IMR-90 (cell line): Measurements from ENCODE around the gene RPS6KA2. TPM values are rescaled to one million over a fixed set of nuclear protein-coding genes. Genes with fewer than 3 reads are reported as not detected.
"Not testable (repeated sequence)": the region's sequence is repeated elsewhere in the genome, so short reads cannot be mapped to it uniquely, and the experiment has no call there.

Experiments used
- ATAC-seq: fragments of 200-7000 bp; cut with Tn5 transposase; 2 replicates; pipeline ENCODE4 v1.9.1; 2020; ENCODE audit warnings: low read depth, mild to moderate bottlenecking, moderate library complexity
- BruUV-seq: library from RNA; stranded (reverse); fragments of 400-500 nt; replicated peaks from 2 replicates; lab custom pipeline; 2021; lab: Mats Ljungman, UMichigan
- CTCF ChIA-PET: fragments of 300-600 bp; formaldehyde crosslinking; extraction: SDS; loops from one replicate; lab custom pipeline; 2021; ENCODE audit warnings: antibody characterized with exemption; lab: Yijun Ruan, JAX
- POLR2A ChIA-PET: fragments of 300-600 bp; sonication (Branson Sonifier 250); formaldehyde crosslinking; loops from one replicate; lab custom pipeline; 2022; ENCODE audit warnings: antibody characterized with exemption; ENCODE audit not compliant: unreplicated experiment; lab: Charles Lee
- DNase-seq: peaks from one replicate; pipeline ENCODE4 v3.0.0; 2013
- H2AFZ ChIP-seq: replicated peaks from 2 replicates; pipeline ENCODE3; 2013; ENCODE audit warnings: low read length, mild to moderate bottlenecking; ENCODE audit not compliant: poor library complexity
- H2AK5ac ChIP-seq: 2 replicates; pipeline ENCODE4 v1.6.1; 2013; ENCODE audit warnings: low read depth, low read length, inconsistent platforms
- H2AK9ac ChIP-seq: replicated peaks from 2 replicates; pipeline ENCODE3; 2013; ENCODE audit warnings: mild to moderate bottlenecking, low read depth, low read length, moderate library complexity; ENCODE audit not compliant: poor library complexity
- H2BK120ac ChIP-seq: 2 replicates; pipeline ENCODE4 v1.6.1; 2013; ENCODE audit warnings: low read depth, low read length, inconsistent platforms
- H2BK15ac ChIP-seq: 3 replicates; pipeline ENCODE4 v1.6.1; 2013; ENCODE audit warnings: low read depth, low read length, inconsistent platforms
- H2BK20ac ChIP-seq: 2 replicates; pipeline ENCODE4 v1.6.1; 2013; ENCODE audit warnings: low read depth, mild to moderate bottlenecking, inconsistent platforms, low read length, moderate library complexity
- H2BK5ac ChIP-seq: 2 replicates; pipeline ENCODE4 v1.6.1; 2013; ENCODE audit warnings: mild to moderate bottlenecking, low read depth, low read length, inconsistent platforms; ENCODE audit not compliant: poor library complexity, severe bottlenecking
- H3K14ac ChIP-seq: replicated peaks from 2 replicates; pipeline ENCODE4 v1.6.1; 2013; ENCODE audit warnings: low read depth, low read length, inconsistent platforms
- H3K18ac ChIP-seq: 2 replicates; pipeline ENCODE4 v1.6.1; 2013; ENCODE audit warnings: low read depth, low read length, control low read depth
- H3K23ac ChIP-seq: 2 replicates; pipeline ENCODE4 v1.6.1; 2013; ENCODE audit warnings: low read depth, low read length, inconsistent platforms
- H3K27ac ChIP-seq: 2 replicates; pipeline ENCODE4 v1.5.1; 2013; ENCODE audit warnings: mild to moderate bottlenecking, control low read depth, low read length; ENCODE audit not compliant: insufficient read depth
- H3K27me3 ChIP-seq: 2 replicates; pipeline ENCODE4 v1.6.1; 2013; ENCODE audit warnings: low read length; ENCODE audit not compliant: control insufficient read depth, insufficient read depth
- H3K36me3 ChIP-seq: 2 replicates; pipeline ENCODE4 v1.6.1; 2013; ENCODE audit warnings: low read length, mixed read lengths; ENCODE audit not compliant: control insufficient read depth, insufficient read depth
- H3K4ac ChIP-seq: 2 replicates; pipeline ENCODE4 v1.6.1; 2013; ENCODE audit warnings: low read depth, low read length, inconsistent platforms
- H3K4me1 ChIP-seq: 2 replicates; pipeline ENCODE4 v1.6.1; 2013; ENCODE audit warnings: low read length, mixed read lengths; ENCODE audit not compliant: control insufficient read depth, insufficient read depth
- H3K4me2 ChIP-seq: 2 replicates; pipeline ENCODE4 v1.6.1; 2013; ENCODE audit warnings: low read depth, mild to moderate bottlenecking, control low read depth, low read length, moderate library complexity
- H3K4me3 ChIP-seq: 2 replicates; pipeline ENCODE4 v1.5.1; 2013; ENCODE audit warnings: low read depth, mild to moderate bottlenecking, control low read depth, low read length, moderate library complexity; ENCODE audit not compliant: insufficient read depth
- H3K56ac ChIP-seq: 2 replicates; pipeline ENCODE4 v1.6.1; 2013; ENCODE audit warnings: low read length, inconsistent platforms; ENCODE audit not compliant: insufficient read depth; ENCODE audit errors: extremely low read depth
- H3K79me1 ChIP-seq, 2 experiments: 2 replicates each; pipeline ENCODE4 v1.6.1; 2013; ENCODE audit warnings: low read length in 2 of 2, inconsistent platforms in 1 of 2, low read depth in 1 of 2
- H3K9ac ChIP-seq: 2 replicates; pipeline ENCODE4 v1.6.1; 2013; ENCODE audit warnings: low read depth, low read length, control low read depth
- H3K9me1 ChIP-seq: 2 replicates; pipeline ENCODE4 v1.6.1; 2013; ENCODE audit warnings: low read length, inconsistent platforms; ENCODE audit not compliant: insufficient read depth
- H3K9me3 ChIP-seq: 2 replicates; pipeline ENCODE4 v1.6.1; 2013; ENCODE audit warnings: low read length; ENCODE audit not compliant: control insufficient read depth, insufficient read depth
- H4K20me1 ChIP-seq: 2 replicates; pipeline ENCODE4 v1.6.1; 2013; ENCODE audit warnings: low read length, inconsistent platforms; ENCODE audit not compliant: insufficient read depth
- H4K5ac ChIP-seq: 2 replicates; pipeline ENCODE4 v1.6.1; 2013; ENCODE audit warnings: mild to moderate bottlenecking, low read depth, low read length, control low read depth
- H4K8ac ChIP-seq, 2 experiments: 2 replicates each; pipeline ENCODE4 v1.6.1; 2013; ENCODE audit warnings: low read depth in 2 of 2, low read length in 2 of 2, control low read depth in 1 of 2, inconsistent platforms in 1 of 2
- H4K91ac ChIP-seq: 2 replicates; pipeline ENCODE4 v1.6.1; 2013; ENCODE audit warnings: low read depth, low read length, inconsistent platforms; ENCODE audit not compliant: insufficient read depth
- WGBS, 2 experiments: methylation state at CpG; one replicate each; pipeline versions ENCODE4 v1.1.5 to v1.1.7; 2013; ENCODE audit warnings: missing lambda C conversion rate in 2 of 2; ENCODE audit not compliant: insufficient read length in 1 of 2; ENCODE audit errors: extremely low coverage in 2 of 2; 5-methylcytosine and 5-hydroxymethylcytosine counted together
- dilution Hi-C: fragments of 300-500 bp; cut with HindIII; formaldehyde crosslinking; loops from one replicate; pipeline ENCODE4 v1.14.3; 2018; ENCODE audit warnings: low sequenced_read_pairs; ENCODE audit not compliant: unreplicated experiment
- in situ Hi-C: fragments of 300-500 bp; cut with MboI; formaldehyde crosslinking; loops from 3 replicates; pipeline ENCODE4 v1.14.3; 2019; ENCODE audit warnings: low sequenced_read_pairs, inconsistent platforms, mixed read lengths
- intact Hi-C: fragments of 100-400 bp; cut with micrococcal nuclease; formaldehyde crosslinking; loops from 2 replicates; pipeline ENCODE4 v1.10.0; 2022
- polyA plus RNA-seq, 3 experiments: library from polyadenylated mRNA; depleted of rRNA; stranded (reverse); fragments of >200 nt; gene quantifications; 2 replicates each; pipeline ENCODE4 v1.2.3, GENCODE V29; 2012; ENCODE audit warnings: low replicate concordance in 1 of 3
- total RNA-seq: library from RNA; depleted of rRNA; stranded (reverse); fragments of >200 nt; gene quantifications from 2 replicates; pipeline ENCODE4 v1.2.3, GENCODE V29; 2012

Gene RPS6KA2
- total and polyA plus RNA-seq, 2 of the 4 experiments (the other 2 are of a cell fraction) = 26.9 to 31.3 TPM

GRCh38 chr6:166392755-166393534 lies 234.1 kb downstream of the RPS6KA2 start:
- dilution Hi-C loops, H3K9me3 ChIP-seq, H2BK5ac ChIP-seq, H3K4me1 ChIP-seq, H2AK9ac ChIP-seq, H4K8ac ChIP-seq, POLR2A ChIA-PET, H3K4me2 ChIP-seq, H3K9ac ChIP-seq, intact Hi-C loops, H3K14ac ChIP-seq, H4K91ac ChIP-seq, H3K79me1 ChIP-seq, BruUV-seq, H3K56ac ChIP-seq, H2BK20ac ChIP-seq, H3K4ac ChIP-seq, H2AK5ac ChIP-seq, H3K23ac ChIP-seq, H2BK15ac ChIP-seq, H4K20me1 ChIP-seq, H3K18ac ChIP-seq, in situ Hi-C loops, H4K5ac ChIP-seq, H3K4me3 ChIP-seq, H3K36me3 ChIP-seq, H2BK120ac ChIP-seq, ATAC-seq, H2AFZ ChIP-seq, DNase-seq, H3K27ac ChIP-seq, H3K9me1 ChIP-seq: not testable (repeated sequence)
- 92% methylated on average over 11 of the region's 30 CpGs; no CpG with 5 or more reads in 1 of the 2 experiments for WGBS, 2 experiments
- CTCF ChIA-PET = interaction anchor here (0.7 kb wide), 1 partner anchor 7 kb away, joined by 3 read pairs; no protein-coding TSS in a partner anchor
- peaks cover 25% of the 10 kb centered on the region for H3K27me3 ChIP-seq
